Endothelial cell of umbilical vein (primary cell): ENCODE measurements around the gene FAM120A.

Experiments
- EZH2 ChIP-seq: IDR thresholded peaks from 2 replicates; pipeline ENCODE4 v1.6.1; 2012; ENCODE audit warnings: borderline replicate concordance, low read depth, mild to moderate bottlenecking, moderate library complexity, low read length, inconsistent platforms; ENCODE audit not compliant: severe bottlenecking
- FOS ChIP-seq: IDR thresholded peaks from 2 replicates; pipeline ENCODE4 v1.6.1; 2011; ENCODE audit warnings: mild to moderate bottlenecking, low read length, moderate library complexity, borderline replicate concordance; ENCODE audit not compliant: insufficient read depth
- GATA2 ChIP-seq: IDR thresholded peaks from 2 replicates; pipeline ENCODE4 v1.7.0; 2011; ENCODE audit warnings: low read depth, mild to moderate bottlenecking, moderate library complexity, mixed read lengths, low read length; ENCODE audit not compliant: insufficient read length, insufficient read depth
- JUN ChIP-seq: IDR thresholded peaks from 2 replicates; pipeline ENCODE4 v1.6.1; 2011; ENCODE audit warnings: borderline replicate concordance, low read depth; ENCODE audit not compliant: insufficient read length, insufficient read depth
- MYC ChIP-seq: IDR thresholded peaks from one replicate; pipeline ENCODE4 v1.6.1; 2011; ENCODE audit warnings: mild to moderate bottlenecking, low read depth, low read length
- POLR2A ChIP-seq: IDR thresholded peaks from 2 replicates; pipeline ENCODE4 v1.6.1; 2012; ENCODE audit warnings: low read depth, mild to moderate bottlenecking, control low read depth, low read length
- POLR2AphosphoS5 ChIP-seq: IDR thresholded peaks from 2 replicates; pipeline ENCODE4 v1.6.1; 2012; ENCODE audit warnings: low read depth, mild to moderate bottlenecking, control low read depth, low read length, moderate library complexity; ENCODE audit not compliant: insufficient read depth
- TF ChIP-seq, protein P1 (sequence below), 2 donors: IDR thresholded peaks; 1 replicate in 1 of 2; 2 replicates in 1 of 2; pipeline ENCODE4 v1.5.1; 2011; ENCODE audit warnings: low read length in 2 of 2, mild to moderate bottlenecking in 2 of 2, moderate library complexity in 2 of 2, control low read depth in 1 of 2, inconsistent platforms in 1 of 2, low read depth in 1 of 2; ENCODE audit not compliant: insufficient read depth in 1 of 2; ENCODE audit errors: extremely low read depth in 1 of 2
- TF ChIP-seq, protein P2 (sequence below): IDR thresholded peaks from 2 replicates; pipeline ENCODE4 v1.6.1; 2011; ENCODE audit not compliant: insufficient read depth, insufficient read length

DNA sequence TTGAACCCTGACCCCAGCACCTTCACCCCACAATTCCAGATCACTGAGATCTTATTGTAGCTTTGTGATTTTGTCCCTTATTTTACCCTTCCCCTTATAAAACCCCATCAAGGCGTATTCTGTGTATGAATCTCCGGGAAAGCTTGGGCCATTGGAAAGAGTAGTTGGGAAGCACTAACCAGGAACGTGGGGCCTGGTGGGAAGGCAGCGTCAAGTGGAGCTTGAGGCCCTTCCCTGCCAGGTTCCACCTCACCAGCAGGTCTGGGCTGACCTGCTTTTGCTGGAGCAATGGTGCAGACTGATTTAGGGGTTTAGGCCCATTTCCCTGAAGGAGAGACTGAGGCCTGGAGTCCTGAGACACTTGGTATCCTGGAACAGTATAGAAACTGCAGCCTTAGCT lies 134.2 kb downstream of the FAM120A start:
- TF ChIP-seq, protein P1, sequence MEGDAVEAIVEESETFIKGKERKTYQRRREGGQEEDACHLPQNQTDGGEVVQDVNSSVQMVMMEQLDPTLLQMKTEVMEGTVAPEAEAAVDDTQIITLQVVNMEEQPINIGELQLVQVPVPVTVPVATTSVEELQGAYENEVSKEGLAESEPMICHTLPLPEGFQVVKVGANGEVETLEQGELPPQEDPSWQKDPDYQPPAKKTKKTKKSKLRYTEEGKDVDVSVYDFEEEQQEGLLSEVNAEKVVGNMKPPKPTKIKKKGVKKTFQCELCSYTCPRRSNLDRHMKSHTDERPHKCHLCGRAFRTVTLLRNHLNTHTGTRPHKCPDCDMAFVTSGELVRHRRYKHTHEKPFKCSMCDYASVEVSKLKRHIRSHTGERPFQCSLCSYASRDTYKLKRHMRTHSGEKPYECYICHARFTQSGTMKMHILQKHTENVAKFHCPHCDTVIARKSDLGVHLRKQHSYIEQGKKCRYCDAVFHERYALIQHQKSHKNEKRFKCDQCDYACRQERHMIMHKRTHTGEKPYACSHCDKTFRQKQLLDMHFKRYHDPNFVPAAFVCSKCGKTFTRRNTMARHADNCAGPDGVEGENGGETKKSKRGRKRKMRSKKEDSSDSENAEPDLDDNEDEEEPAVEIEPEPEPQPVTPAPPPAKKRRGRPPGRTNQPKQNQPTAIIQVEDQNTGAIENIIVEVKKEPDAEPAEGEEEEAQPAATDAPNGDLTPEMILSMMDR (IDR thresholded peaks at IDR 0.05; ENCODE audit: extremely low read depth in 1 of 2, insufficient read depth in 1 of 2, low read depth in 1 of 2, low read length in 2 of 2), result no peak
- no peak for TF ChIP-seq POLR2A
- TF ChIP-seq JUN, result no peak
- no peak for TF ChIP-seq GATA2
- no peak for TF ChIP-seq POLR2AphosphoS5
- TF ChIP-seq, protein P2, sequence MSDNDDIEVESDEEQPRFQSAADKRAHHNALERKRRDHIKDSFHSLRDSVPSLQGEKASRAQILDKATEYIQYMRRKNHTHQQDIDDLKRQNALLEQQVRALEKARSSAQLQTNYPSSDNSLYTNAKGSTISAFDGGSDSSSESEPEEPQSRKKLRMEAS, result no peak
- TF ChIP-seq MYC, result no peak
- no peak for TF ChIP-seq EZH2
- no peak for TF ChIP-seq FOS
